A549 (cell line): ENCODE measurements around the gene NTRK2.

Experiments used
- E2F6 ChIP-seq: IDR thresholded peaks from 2 replicates; pipeline ENCODE4 v1.6.1; 2012; ENCODE audit warnings: low read depth, borderline replicate concordance
- EP300 ChIP-seq, 2 experiments: fragments of >200 bp; sonication (Bioruptor Twin); formaldehyde crosslinking; IDR thresholded peaks; 2 replicates in 1 of 2; 3 replicates in 1 of 2; pipeline ENCODE4 v1.6.1; 2016 to 2017
- JUNB ChIP-seq: fragments of >200 bp; sonication (Bioruptor Twin); formaldehyde crosslinking; IDR thresholded peaks from 2 replicates; pipeline ENCODE4 v1.6.1; 2016
- KDM5A ChIP-seq: fragments of 200-600 bp; sonication (generic); IDR thresholded peaks from 2 replicates; pipeline ENCODE4 v1.6.1; 2016; ENCODE audit warnings: antibody characterized with exemption, mild to moderate bottlenecking
- MAFK ChIP-seq: fragments of 450-650 bp; IDR thresholded peaks from 2 replicates; pipeline ENCODE4 v1.6.1; 2014; ENCODE audit not compliant: partially characterized antibody
- PHF8 ChIP-seq: fragments of 200-600 bp; sonication (generic); IDR thresholded peaks from 2 replicates; pipeline ENCODE4 v1.6.1; 2016; ENCODE audit warnings: low read depth, mild to moderate bottlenecking, antibody characterized with exemption, moderate library complexity, borderline replicate concordance
- POLR2A ChIP-seq: IDR thresholded peaks from 2 replicates; pipeline ENCODE4 v1.6.1; 2012; ENCODE audit warnings: mild to moderate bottlenecking, low read length
- RAD21 ChIP-seq, 2 experiments: fragments of >200 bp in 1 of 2; sonication (Bioruptor Twin) in 1 of 2; formaldehyde crosslinking in 1 of 2; IDR thresholded peaks in 1 of 2; conservative IDR thresholded peaks in 1 of 2; 2 replicates in 1 of 2; 3 replicates in 1 of 2; pipeline ENCODE4 v1.6.1; 2012 to 2018; ENCODE audit warnings: inconsistent platforms in 1 of 2
- TF ChIP-seq, protein P1 (sequence below): fragments of >200 bp; sonication (Bioruptor Twin); formaldehyde crosslinking; IDR thresholded peaks from 3 replicates; pipeline ENCODE4 v1.5.1; 2016
- TF ChIP-seq, protein P2 (sequence below): fragments of 250-450 bp; sonication (Bioruptor Pico); IDR thresholded peaks from 2 replicates; pipeline ENCODE4 v1.5.0; 2021; ENCODE audit warnings: mild to moderate bottlenecking, moderate library complexity, borderline replicate concordance

GRCh38 chr9:84852617-84853301 is 183.2 kb downstream of the NTRK2 start:
- TF ChIP-seq POLR2A = no peak
- TF ChIP-seq, protein P1, sequence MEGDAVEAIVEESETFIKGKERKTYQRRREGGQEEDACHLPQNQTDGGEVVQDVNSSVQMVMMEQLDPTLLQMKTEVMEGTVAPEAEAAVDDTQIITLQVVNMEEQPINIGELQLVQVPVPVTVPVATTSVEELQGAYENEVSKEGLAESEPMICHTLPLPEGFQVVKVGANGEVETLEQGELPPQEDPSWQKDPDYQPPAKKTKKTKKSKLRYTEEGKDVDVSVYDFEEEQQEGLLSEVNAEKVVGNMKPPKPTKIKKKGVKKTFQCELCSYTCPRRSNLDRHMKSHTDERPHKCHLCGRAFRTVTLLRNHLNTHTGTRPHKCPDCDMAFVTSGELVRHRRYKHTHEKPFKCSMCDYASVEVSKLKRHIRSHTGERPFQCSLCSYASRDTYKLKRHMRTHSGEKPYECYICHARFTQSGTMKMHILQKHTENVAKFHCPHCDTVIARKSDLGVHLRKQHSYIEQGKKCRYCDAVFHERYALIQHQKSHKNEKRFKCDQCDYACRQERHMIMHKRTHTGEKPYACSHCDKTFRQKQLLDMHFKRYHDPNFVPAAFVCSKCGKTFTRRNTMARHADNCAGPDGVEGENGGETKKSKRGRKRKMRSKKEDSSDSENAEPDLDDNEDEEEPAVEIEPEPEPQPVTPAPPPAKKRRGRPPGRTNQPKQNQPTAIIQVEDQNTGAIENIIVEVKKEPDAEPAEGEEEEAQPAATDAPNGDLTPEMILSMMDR = no peak
- TF ChIP-seq EP300 (IDR thresholded peaks at IDR 0.05) = no peak
- no peak for TF ChIP-seq MAFK
- TF ChIP-seq, protein P2, sequence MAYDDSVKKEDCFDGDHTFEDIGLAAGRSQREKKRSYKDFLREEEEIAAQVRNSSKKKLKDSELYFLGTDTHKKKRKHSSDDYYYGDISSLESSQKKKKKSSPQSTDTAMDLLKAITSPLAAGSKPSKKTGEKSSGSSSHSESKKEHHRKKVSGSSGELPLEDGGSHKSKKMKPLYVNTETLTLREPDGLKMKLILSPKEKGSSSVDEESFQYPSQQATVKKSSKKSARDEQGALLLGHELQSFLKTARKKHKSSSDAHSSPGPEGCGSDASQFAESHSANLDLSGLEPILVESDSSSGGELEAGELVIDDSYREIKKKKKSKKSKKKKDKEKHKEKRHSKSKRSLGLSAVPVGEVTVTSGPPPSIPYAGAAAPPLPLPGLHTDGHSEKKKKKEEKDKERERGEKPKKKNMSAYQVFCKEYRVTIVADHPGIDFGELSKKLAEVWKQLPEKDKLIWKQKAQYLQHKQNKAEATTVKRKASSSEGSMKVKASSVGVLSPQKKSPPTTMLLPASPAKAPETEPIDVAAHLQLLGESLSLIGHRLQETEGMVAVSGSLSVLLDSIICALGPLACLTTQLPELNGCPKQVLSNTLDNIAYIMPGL (CRISPR knock-in tag) = no peak
- TF ChIP-seq JUNB = no peak
- no peak for TF ChIP-seq E2F6
- no peak for TF ChIP-seq PHF8
- no peak for TF ChIP-seq KDM5A
- TF ChIP-seq RAD21 (conservative IDR thresholded peaks at IDR 0.05 in 1 of 2, IDR thresholded peaks at IDR 0.05 in 1 of 2) = no peak
